ENCODE data around the gene DNAJB14. TPM values are rescaled to one million over a fixed set of nuclear protein-coding genes. Genes with fewer than 3 reads are reported as not detected.

The DNAJB14 gene
- total RNA-seq, 1 experiment from 2014 or later: 13.5 TPM

DNA sequence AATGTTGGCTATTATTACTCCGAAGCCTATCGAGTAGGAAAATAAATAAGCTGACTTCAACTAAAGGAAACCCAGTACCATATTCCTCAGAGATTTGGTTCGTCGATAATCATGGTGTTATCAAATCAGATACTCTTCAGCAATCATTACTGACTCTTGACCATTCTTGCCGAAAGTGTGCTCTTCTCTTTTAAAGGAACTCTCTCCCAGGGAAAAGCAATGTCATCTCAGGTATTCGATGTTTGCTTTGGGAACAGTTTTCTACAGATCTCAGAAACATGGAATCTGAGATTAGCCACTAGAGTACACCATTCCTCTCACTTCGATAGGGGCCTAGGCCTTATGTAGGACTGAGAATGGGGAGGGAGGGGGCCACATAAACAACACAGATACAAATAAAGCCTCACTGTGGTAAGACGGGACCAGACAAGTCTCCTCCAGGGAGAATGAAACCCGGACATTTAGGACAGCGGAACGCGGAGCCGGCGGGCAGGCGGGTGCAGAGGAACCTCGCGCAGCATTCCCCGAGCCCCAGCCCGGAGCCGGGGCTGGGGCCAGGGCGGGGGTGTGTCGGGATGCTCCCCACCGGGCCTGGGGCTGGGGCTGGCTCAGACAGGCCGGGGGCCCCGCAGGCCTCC, 581 bp downstream of the DNAJB14 start:
- DNase-seq (ENCODE audit: low read depth): no peak

GRCh38 chr4:99943904-99944437, 2.4 kb downstream of the DNAJB14 start:
- DNase-seq (ENCODE audit: low read depth): no peak

- no peak for DNase-seq (ENCODE audit: low read depth)
These were observed 8.1 kb downstream of the DNAJB14 start for GRCh38 chr4:99938243-99938753.

- no peak for DNase-seq (ENCODE audit: low read depth)
These were observed 11.5 kb downstream of the DNAJB14 start for GRCh38 chr4:99934891-99935290.

DNA sequence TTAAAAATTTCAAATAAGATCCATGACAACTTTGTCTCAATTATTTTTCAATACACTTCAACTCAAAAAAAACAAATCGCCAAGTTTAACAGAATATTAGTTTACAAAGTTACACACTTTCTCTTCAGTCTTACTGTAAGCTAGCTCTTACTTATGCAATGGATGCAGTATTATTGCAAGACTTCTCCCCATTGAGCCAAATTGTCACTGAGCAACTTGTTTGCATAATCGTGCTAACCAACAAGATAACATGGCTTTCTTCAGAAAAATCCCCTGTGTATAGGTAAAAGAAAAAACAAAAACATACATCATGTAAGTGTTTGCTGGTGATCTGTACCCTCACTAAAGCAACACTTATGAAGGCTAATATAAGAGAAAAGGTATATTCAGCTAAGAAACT, 18.9 kb downstream of the DNAJB14 start:
- DNase-seq (ENCODE audit: low read depth): no peak

DNA sequence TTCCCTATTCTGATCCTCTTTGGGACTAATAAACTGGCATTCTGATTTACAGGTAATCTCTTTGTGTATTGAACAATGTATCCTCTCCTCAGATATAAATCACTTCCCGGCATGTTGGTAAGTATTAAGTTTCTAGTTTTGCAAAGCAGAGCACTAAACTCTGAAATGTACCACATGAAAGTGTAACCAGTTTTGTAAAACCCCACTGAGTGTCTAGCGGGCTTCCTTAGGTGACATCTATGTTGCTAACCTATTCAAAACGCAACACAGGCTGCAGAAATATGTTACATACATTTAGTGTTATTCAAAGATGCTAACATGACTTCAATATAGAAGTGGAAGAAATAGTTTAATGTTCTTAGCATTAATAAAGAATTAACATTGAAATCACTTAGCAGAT, 25.2 kb downstream of the DNAJB14 start:
- DNase-seq (ENCODE audit: low read depth): no peak

DNA sequence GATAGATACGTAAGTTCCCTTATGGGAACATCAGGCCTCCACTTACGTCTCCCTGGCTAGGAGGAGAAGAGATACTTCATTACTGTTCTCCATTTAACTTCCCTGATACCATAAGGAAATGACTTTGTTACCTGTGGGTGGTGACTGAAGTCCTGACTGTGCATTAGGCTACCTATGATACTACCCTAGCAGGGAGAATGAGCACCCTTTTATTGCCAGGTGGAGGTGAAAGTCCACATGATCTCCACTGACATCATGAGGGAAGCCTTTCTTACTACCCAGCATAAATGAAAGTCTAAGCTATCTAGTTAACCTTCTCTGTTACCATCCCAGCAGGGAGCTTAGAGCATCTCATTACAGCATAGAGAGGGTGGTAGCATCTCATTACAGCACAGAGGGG, 27.8 kb downstream of the DNAJB14 start:
- DNase-seq (ENCODE audit: low read depth): no peak

GRCh38 chr4:99917575-99917974, 28.8 kb downstream of the DNAJB14 start:
- DNase-seq (ENCODE audit: low read depth): no peak

DNA sequence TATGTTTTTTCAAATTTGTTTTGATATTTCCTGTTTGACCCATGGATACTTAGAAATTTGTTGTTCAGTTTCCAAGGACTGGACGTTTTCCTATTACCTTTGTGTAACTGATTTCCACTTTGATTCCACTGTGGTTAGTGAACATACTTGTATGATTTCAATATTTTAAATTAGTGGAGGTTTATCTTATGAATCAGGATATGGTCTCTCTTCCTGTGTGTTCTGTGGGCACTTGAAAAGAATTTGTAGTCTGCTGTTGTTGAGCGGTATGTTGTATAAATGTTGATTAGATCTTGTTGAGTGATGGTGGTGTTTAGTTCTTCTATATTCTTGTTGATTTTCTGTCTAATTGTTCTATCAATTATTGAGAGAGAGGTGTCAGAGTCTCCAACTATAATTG, 31.0 kb downstream of the DNAJB14 start:
- DNase-seq (ENCODE audit: low read depth): no peak

DNA sequence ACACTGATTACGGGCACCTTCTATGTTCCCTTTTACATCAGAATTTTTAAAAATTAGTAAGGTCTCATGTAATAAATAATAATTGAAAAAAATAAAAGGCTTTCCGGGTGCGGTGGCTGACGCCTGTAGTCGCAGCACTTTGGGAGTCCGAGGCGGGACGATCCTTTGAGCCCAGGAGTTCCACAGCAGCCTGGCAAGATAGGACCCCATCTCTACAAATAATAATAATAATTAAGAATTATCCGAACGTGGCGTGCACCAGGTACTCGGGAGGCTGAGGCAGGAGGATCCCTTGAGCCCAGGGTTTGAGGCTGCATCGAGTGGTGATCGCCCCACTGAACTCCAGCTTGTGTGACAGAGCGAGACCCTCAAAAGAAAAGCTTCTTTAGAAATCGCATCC, 51.4 kb downstream of the DNAJB14 start:
- DNase-seq (ENCODE audit: low read depth): no peak

DNA sequence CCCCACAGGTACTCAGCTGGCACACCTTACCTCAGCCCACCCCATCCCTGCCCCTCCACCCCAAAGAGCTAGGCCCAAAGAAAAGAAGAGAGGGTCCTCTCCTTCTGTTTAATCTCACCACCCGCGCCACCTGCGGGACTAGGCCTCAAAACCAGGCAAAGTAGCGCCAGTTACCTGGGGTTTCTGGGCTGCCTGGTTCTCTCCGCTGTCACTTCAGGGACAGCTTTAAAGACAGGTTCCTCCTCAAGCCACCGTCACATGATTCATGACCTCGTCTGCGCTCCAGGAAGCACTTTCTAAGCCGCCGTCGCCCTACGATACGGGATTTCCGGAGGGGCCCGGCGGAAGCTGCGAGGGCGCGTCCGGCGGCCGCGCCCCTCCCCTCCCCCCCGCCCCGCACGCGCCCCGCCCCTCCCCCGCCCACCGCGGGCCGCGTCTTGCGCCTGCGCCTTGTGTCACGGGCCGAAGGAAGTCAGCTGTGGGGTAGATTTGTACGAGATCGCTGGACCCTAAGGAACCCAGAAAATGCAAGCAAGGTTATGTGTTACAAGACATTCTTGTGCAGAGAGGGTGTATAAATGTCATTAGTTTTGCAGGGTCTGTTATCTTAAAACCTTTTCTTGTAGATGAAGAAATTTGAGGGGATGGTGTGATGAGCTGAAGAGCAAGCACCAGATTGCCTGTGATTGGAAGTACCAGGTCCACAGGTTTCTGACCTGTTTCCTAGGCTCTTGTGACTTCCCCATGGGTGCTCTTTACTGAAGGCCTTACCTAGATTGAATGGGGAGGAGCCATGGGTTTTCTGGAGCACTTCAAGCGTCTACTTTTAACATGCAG, 52.0 kb downstream of the DNAJB14 start, which contains the start of gene LAMTOR3:
Gene LAMTOR3, minus strand, starts transcription at position 267 of the 837 bp plus-strand sequence. CDS start 464 bp downstream, outside the sequence.
- peak; percentile 79 for DNase-seq (ENCODE audit: low read depth)

GRCh38 chr4:99893839-99894160, 52.6 kb downstream of the DNAJB14 start:
- DNase-seq (ENCODE audit: low read depth): no peak

GRCh38 chr4:99893029-99893428, 53.4 kb downstream of the DNAJB14 start:
- DNase-seq (ENCODE audit: low read depth): no peak

DNA sequence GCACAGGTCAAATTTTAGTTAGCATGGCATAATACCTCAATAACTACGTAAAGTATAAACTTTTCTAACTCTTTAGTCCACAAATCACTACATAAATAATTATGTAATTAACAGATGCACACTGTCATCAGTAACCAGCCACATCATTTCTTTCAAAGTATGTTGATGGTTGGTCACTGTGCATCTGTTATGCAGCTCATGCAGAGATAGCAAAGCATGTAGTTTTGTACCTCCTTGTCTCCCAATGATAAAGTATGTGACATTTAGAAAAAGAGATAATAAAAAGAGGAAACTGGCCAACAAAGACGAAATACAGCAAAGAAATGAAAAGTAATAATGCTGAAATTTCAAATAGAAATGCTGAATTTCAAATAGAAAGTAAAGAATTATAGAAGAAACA, 55.1 kb downstream of the DNAJB14 start:
- DNase-seq (ENCODE audit: low read depth): no peak

DNA sequence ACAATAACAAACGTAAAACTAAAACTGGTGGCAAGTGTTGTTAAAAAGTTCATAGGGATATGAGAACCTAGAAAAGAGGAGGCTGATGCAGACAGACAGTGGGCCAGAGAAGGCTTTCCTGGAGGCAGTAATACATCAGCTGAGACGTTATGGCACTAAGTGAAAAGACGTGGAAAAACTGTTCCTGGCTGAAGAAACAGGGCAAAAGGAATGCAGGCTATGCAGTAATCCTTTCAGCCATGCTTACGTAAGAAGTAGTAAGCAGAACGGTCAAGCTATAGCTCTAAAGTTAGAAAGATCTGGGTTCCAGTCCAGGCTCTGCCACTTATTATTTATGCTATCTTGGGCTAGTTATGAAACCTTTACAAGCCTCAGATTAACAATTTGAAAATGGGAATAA, 58.6 kb downstream of the DNAJB14 start:
- DNase-seq (ENCODE audit: low read depth): no peak

GRCh38 chr4:99886146-99886545, 60.3 kb downstream of the DNAJB14 start:
- no peak for DNase-seq (ENCODE audit: low read depth)

DNA sequence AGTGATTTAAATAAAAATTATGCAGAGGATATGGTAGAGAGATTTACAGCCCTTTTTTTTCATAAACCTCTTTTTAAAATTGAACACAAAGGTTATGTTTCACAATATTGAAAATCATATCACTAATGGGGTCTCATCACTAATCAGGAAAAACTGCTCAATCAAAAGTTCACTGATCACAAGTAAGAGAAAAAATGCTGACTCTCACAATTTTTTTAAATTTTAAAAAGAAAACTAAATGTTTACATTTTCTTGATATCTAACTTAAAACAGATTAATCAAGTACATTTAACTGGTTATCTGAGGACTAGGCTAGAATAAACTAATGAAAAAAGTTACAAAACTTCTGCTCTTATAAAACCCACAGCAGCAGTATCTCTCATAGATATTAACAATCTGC, 60.7 kb downstream of the DNAJB14 start:
- no peak for DNase-seq (ENCODE audit: low read depth)

- no peak for DNase-seq (ENCODE audit: low read depth)
These were observed 61.3 kb downstream of the DNAJB14 start for GRCh38 chr4:99885063-99885664.

- DNase-seq (ENCODE audit: low read depth): no peak
These were observed 67.0 kb downstream of the DNAJB14 start for GRCh38 chr4:99879458-99879857.

- no peak for DNase-seq (ENCODE audit: low read depth)
These were observed 67.8 kb downstream of the DNAJB14 start for GRCh38 chr4:99878604-99879003.

- DNase-seq (ENCODE audit: low read depth): no peak
These were observed 69.5 kb downstream of the DNAJB14 start for GRCh38 chr4:99876946-99877345.

GRCh38 chr4:99875071-99875470, 71.3 kb downstream of the DNAJB14 start:
- DNase-seq (ENCODE audit: low read depth): no peak

GRCh38 chr4:99872570-99872969, 73.8 kb downstream of the DNAJB14 start:
- DNase-seq (ENCODE audit: low read depth): no peak
